Fibroblast of the conjunctiva (primary cell): ENCODE results near the gene NIPAL4.
"Not testable (repeated sequence)": the region's sequence is repeated elsewhere in the genome, so short reads cannot be mapped to it uniquely, and the experiment has no call there.

Experiments used
- DNase-seq: peaks from one replicate; pipeline ENCODE4 v3.0.0-alpha.2; 2010; ENCODE audit warnings: low read depth

The NIPAL4 gene

DNA sequence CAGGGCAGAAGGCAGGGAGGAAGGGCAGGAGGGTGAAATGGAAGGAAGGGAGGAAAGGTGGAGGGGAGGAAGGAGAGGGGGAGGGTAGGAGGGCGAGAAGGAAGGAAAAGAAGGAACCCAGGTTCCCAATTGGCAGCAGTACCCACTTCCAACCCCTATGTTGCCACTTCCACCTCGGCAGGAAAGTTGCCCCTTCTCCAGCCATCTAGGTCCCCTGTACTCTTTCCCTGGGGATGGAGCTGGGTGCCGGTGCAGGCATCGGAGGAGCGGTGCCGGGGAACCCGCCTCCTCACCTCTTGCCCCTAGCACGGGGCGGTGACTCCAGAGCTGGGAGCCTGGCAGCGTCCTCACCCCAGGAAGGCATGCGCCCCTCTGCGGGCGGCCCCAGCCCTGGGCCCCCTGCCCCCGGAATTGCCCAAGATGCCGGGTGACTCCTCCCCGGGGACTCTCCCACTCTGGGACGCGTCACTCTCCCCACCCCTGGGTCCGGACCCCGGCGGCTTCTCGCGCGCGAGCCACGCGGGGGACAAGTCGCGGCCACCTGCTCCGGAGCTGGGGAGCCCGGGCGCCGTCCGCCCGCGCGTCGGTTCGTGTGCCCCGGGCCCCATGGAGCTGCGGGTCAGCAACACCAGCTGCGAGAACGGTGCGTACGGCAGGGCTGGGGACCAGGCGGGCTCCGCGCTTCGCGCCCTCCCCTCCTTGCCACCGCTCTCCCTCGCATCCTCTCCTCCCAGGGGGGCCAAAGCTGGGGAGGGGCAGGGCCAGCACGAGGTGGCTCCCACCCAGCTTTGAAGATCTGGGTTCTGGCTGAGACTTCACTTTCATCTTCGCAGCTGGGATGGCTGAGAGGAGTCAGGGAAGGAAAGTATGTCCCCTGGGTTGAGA lies at the start of gene NIPAL4:
TSS of gene NIPAL4 (plus strand) at position 499 of the 885 bp plus-strand sequence. CDS start at position 607, 108 bp downstream.
- DNase-seq, result no peak

DNA sequence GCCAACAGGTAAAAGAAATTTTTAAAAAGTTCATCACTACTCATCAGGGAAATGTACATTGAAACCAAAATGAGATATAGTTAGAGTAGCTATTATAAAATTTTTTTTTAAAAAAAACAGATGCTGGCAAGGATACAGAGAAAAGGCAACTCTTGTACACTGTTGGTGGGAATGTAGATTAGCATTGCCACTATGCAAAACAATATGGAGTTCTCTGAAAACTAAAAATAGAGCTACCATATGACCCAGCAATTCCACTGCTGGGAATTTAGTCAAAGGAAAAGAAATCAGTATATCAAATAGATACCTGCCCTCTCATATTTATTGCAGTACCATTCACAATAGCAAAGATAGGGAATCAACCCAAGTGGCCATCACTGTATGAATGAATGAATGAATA lies 44.2 kb upstream of the NIPAL4 start:
- DNase-seq, result no peak

DNA sequence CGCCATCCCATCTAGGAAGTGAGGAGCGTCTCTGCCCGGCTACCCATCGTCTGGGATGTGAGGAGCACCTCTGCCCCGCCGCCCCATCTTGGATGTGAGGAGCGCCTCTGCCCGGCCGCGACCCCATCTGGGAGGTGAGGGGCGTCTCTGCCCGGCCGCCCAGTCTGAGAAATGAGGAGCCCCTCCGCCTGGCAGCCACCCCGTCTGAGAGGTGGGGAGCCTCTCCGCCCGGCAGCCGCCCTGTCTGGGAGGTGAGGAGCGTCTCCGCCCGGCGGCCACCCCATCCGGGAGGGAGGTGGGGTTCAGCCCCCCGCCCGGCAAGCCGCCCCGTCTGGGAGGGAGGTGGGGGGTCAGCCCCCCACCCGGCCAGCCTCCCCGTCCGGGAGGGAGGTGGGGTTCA lies 40.5 kb upstream of the NIPAL4 start:
- DNase-seq, result not testable (repeated sequence)

DNA sequence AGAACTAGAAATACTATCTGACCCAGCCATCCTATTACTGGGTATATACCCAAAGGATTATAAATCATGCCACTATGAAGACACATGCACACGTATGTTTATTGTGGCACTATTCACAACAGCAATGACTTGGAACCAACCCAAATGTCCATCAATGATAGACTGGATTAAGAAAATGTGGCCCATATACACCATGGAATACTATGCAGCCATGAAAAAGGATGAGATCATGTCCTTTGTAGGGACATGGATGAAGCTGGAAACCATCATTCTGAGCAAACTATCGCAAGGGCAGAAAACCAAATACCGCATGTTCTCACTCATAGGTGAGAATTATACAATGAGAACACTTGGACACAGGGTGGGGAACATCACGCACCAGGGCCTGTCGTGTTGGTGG lies 30.1 kb upstream of the NIPAL4 start:
- not testable (repeated sequence) for DNase-seq

DNA sequence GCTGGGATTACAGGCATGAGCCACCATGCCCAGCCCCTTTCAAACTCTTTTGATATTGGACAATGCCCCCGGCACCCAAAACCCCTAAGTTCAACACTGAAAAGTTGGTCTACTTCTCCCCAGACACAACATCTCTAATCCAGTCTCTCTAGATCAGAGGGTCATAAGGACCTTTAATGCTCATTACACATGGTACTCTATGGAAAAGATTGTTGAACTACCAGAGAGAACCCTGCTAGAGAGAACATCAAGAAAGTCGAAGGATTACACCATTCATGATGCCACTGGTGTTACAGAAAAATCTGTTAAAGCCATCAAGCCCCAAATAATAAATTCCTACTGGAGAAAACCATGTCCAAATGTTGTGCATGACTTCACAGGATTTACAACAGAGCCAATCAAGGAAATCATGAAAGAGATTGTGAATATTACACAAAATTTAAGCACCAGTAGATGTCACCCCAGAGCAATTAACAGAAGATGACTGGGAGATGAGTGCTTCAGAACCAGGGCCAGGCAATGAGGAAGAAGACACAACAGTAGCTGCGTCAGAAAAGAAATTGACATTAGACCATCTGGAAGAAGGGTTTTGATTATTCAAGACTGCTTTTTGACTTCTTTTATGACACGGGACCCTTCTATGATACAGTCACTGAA lies 28.3 kb upstream of the NIPAL4 start:
- peak; percentile 51 for DNase-seq

DNA sequence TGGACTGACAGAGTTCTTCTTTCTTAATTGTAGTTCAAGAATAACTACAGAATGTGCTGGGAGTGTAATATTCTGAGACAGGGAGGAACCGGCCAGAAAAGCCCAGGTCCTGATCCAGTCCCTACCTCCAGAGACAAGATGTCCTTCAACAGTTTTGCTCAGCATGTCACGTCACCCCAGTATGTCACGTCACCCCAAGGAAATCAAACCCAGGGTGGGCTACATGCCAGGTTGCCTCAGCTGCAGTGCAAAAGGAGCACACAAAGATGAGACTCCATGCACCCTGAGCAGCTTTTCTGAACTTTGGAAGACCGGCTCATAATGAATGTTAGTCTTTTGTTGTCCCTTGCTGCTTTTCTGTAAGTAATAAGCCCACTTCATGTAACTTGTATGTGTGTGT lies 25.9 kb upstream of the NIPAL4 start:
- DNase-seq, result no peak

DNA sequence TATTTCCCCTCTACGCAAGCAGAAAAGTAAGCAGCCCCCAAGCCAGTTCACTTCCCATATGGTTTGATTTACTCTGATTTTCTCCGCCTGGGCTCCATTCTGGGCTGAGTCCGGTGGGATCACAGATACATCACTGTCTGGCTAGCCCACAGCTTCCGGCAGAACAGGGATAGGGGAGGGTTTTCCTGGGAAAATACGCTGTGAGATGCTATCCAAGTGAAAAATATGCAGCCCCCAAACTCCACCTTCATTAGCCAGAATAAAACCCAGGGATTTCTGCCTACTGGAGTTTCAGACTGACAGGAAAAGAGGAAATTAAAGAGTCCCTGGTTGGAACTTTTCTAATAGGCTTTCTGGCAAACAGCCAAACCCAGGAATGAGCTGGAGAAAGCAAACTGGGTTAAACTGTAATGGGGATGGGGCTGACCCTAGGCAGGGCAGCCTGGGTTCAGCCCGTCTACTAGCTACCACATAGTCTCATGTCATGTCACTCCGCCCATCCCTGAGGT lies 16.9 kb upstream of the NIPAL4 start:
- no peak for DNase-seq

DNA sequence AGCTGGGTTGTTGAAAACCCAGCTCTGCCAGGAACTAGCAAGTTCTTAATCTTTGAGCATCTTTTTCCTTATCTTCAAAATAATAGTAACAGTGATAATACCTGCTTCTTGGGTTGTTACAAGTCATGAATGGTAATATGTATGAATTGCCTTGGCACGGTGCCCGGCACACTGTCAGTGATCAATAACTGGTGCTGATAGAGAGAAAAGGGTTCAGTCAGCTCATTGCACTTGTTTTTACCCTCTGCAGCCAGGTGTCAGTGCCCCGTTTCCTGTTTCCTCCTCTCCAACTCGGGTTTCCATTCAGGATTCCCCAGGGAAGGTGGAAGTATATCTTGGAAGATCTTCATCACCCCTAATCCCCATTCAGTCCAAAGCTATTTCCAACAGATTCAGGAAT lies 15.8 kb upstream of the NIPAL4 start:
- DNase-seq, result no peak

DNA sequence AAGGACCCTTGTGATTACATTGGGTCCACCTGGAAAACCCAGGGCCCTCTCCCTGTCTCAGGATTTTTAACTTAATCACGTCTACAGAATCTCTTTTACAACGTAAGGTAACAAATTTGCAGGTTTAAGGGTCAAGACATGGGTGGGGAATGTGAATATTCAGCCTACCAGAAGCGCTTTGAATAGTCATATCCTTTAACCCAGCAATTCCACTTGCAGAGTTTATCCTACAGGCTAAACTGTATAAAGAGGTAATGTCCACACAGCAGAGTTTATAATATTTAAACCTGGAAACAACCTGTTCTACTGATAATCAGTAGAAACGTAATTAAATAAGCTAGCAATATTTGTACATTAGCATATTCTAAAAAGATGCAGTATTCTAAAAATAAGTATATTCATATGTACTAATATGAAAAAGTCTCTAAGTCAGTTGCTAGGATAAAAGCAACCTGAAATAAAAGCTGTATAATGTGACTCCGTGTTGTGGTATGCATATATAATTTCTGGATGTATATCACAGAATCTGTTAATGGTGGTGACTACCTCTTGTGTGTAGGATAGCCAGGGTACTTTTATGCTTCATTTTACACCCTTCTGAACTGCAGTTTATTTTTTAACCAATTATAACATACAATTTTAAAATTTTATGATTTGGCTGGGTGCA lies 14.1 kb upstream of the NIPAL4 start:
- DNase-seq, result no peak

DNA sequence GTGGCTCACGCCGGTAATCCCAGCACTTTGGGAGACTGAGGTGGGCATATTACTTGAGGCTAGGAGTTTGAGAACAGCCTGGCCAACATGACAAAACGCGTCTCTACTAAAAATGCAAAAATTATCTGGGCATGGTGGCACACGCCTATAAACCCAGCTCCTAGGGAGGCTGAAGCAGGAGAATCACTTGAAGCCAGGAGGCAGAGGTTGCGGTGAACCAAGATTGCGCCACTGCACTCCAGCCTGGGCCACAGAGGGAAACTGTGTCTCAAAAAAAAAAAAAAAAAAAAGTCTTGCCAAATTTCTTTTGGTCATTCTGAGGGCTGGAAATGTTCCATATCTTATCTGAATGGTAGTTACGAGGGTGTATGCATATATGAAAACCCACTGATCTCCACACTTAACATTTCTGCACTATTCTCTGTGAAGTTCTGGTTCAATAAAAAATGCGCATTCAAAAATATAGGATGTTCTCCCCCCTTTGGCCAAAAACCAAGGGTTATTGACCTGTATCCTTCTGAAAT lies 13.5 kb upstream of the NIPAL4 start:
- no peak for DNase-seq

DNA sequence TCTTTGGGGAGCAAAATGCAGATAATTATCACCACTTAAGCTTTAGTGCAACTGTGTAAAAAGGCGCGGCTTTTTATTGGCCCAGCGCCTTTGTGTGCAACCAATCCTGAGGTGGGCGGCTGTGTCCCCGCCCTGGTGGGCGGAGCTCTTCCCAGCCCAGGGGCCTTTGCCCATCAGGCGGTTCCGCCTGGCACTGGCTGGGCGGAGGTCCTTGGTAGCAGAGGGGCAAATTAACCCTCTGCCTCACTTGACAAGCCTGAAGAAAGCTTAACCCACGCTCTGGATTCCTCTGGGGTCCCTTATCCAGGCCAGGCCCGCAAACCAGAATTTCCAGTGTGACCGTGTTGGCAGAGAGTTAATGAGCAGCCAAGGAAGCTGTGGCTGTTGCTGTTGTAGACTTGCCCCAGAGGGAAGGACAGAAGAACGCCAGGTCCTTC lies 12.8 kb upstream of the NIPAL4 start:
- no peak for DNase-seq

DNA sequence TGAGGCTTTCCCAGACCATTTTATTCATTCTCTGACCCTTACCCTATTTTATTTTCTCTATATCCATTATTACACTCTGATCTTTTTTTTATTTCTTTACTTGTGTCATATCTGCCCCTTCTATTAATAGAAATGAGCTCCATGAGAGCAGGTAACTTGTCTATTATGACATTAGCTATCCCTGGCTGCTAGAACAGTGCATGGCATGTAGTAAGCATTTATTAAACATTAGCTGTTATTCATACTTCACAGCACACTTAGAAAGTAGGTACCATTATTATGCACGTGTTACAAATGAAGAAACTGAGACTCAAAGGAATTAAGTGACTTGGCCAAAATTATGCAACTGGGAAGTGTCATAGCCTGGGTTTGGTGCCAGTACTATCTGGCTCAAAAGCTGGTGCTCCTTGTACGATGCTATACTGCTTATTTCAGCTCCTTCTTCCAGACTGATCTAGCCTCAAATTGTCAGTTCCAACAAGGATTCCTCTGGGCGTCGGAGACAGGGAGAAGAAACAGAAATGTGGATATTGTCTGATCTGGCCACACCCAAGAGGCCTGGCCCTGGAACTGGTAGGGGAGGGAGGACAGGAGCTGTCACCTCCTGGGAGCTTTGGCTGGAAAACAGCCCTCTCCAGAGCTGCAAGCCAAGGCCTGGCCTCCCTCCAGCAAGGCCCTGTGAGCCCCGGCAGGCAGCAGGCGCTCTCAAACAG lies 10.8 kb upstream of the NIPAL4 start:
- DNase-seq, result no peak

DNA sequence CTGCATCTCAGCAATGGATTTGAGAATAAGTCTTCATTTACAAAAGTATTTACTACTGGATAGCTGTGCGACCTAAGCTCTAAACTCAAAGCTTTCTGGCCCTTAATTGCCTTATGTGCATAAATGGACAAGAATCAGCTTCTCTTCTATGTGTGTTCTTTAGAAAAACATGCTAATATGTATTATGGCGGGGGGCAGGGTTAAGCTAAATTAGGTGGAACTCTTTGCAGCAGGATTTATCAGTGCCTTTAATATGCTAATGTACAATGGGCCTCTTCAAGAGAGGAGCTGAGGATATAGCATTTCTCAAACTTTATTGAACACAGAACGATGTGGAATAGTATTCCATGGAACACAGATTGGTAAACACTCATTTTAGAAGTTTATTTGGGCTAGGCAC lies 10.0 kb upstream of the NIPAL4 start:
- DNase-seq, result no peak

DNA sequence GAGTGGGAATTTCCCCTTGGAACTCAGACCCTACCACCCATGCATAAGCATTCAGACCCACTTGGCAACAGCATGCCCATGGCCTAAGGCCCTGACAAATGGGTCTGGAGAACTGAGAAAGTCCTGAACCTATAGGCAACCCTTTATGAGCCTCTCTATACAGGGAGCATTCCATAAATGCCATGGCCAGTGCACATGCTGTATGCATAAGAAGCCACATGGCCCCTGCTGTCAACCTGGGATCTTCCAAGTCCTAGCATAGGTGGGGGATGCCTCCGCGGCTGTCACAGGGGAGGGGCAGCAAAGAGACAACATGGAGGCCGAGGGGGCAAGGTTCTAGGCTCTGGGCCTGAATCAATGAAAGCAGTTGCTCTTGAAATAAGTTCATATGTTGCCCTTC lies 8.2 kb upstream of the NIPAL4 start:
- DNase-seq, result no peak

DNA sequence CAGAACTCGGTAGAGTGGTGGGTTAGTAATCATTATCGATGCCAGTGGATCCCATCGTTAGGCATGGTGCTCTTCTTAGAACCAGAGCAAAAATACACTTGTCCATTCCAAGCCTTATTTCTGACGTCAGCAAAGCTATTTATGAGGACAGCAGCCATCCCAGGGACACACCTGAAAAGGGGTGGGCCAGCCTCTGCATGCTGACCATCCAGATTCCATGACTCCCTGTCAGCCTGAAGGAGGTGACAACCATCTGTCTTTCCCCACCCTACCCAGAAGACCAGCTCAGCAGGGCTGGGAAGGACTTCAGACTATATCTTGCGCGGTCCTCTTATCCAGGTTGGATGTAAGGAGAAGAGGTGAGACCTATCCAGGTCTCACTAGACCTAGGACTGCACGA lies 5.7 kb upstream of the NIPAL4 start:
- DNase-seq, result no peak

DNA sequence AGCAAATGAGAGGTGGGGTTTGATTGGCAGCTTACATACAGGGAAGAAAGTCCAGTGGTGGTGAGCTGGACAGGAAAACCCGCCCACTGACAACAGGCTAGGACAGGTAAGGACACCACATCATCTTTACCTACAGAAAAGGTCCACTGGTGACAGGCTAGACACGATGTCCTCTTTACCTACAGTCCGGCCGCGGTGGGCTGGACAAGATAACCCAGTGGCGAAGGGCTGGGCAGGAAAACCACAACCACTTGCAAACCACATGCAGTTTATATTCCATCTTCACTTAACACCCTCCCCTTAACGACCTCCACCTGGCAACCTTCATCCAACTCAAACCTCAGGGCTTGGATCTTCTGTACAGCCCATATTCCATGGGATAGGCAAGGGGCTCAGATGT lies 5.0 kb upstream of the NIPAL4 start:
- DNase-seq, result no peak

DNA sequence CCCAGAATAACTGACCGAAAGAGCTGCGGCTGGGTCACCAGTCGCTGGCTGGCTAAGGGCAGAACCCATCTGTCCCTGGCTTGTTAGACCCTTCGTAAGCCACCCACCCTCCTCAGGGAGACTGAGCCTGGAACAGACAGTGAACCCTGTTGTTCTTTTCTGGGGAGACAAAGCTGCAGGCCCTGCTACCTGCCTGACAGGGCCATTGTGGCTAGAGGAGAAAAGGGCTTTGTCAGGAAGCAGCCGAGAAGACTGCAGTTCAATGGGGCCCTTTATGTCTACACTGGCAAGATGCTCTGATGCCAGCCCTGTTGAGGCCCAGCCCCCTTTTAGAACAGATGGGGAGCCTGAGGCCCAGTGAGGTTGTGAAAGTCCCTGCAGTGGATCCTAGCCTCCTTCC lies 3.7 kb upstream of the NIPAL4 start:
- no peak for DNase-seq

DNA sequence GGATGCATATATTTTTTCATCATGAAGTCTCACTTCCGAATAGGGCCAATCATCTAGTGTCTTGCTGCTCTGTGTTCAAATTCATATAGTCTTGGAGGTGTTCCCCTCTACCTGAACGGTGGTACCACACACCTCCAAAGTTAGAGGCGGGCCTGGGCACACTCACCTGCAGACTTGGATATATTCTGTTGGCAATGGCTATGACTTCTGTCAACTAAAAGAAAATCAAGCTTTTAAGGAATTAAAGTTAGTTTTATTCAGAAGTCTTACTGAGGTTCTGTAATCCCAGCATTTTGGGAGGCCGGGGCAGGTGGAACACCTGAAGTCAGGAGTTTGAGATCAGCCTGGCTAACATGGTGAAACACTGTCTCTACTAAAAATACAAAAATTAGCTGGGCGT lies 2.6 kb upstream of the NIPAL4 start:
- DNase-seq, result no peak

DNA sequence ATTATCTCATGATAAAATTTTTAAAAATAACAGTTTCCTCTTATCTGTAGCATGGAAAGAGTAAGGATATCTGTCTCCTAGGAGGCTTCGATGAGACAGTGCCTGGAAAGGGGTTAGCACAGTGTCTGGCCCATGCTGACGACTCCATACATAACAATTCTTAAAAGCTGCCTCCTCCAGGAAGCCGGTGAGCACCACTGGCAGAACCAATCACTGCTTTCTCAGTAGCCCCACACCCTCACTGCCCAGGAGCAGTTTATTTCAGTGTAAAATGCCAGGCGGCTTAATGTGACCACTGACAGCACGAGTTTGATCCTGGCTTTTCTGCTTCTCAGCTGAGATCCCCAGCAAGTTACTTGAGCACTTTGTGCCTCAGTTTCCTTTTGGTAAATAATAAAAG lies 1.2 kb upstream of the NIPAL4 start:
- no peak for DNase-seq

DNA sequence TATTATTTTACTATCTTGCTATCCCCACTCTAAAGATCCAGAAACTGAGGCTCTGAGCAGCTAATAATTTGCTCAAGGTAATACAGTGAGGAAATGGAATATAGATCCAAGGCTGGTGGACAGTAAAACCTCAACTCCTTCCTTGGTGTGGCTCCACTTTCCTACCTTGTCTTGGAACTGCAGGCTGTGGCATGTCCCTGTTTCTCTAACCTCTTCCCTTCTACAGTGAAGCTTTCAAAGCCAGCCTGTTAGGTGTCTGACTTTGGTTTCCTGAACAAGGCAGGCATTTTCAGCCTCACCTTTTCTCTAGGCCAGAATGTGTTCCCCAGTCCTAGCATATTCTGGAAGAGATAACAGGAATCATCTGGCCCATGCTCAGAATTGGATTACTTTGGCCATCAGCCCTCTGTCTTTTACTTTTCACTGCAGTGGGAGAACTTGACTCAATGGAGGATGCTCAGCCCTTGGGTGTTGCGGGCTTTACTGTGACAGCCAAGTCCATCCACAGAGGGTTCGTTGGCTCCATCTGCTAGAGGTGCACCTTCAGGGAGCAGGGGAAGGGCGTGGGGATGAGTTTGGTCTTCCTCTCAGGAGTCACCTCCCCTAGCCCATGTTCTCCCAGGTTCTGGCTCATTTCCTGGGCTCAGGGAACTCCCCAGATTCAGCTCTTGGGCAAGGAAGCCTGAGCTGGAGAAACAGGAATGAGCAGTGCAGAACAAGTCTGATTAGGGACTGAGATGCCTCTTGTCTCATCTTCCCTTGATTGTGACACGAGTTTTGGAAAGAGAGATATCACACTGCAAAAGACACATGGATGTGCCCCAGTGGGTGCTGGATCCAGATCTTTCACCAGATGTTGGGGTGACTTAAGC lies 1.1 kb downstream of the NIPAL4 start:
- DNase-seq, result no peak

DNA sequence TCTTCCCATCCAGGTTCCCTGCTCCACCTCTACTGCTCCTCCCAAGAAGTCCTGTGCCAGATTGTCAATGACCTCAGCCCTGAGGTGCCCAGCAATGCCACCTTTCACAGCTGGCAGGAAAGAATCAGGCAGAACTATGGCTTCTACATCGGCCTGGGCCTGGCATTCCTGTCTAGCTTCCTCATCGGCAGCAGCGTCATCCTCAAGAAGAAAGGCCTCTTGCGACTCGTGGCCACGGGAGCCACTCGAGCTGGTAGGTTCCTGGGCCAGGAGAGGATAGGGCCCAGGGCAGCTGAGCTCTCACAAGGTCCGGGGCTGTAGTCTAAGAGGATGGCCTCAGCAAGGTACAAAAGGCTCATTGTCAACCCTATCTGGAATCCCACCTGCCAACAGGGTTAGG lies 3.1 kb downstream of the NIPAL4 start:
- no peak for DNase-seq
